Activated B cell treated with CpG ODN at 0.5 μM for 24 hours (primary cell): ENCODE data around the gene FITM2. TPM values are rescaled to one million over a fixed set of nuclear protein-coding genes. Genes with fewer than 3 reads are reported as not detected.

ENCODE experiments used
- ATAC-seq: fragments of 200-7000 bp; cut with Tn5 transposase; one replicate; pipeline ENCODE4 v1.10.0; 2021; ENCODE audit warnings: low read depth, mild to moderate bottlenecking, moderate library complexity
- CTCF ChIA-PET: fragments of 350-600 bp; sonication (Branson Sonifier 250); formaldehyde crosslinking; loops from one replicate; lab custom pipeline; 2021; ENCODE audit warnings: antibody characterized with exemption; lab: Charles Lee
- POLR2A ChIA-PET: fragments of 350-600 bp; sonication (Branson Sonifier 250); formaldehyde crosslinking; loops from one replicate; lab custom pipeline; 2021; ENCODE audit warnings: antibody characterized with exemption; lab: Charles Lee
- DNase-seq: peaks from one replicate; pipeline ENCODE4 v3.0.0; 2022
- H3K27ac Mint-ChIP-seq: one replicate; pipeline ENCODE4 v1.8.0; 2020; ENCODE audit warnings: mixed read lengths
- H3K27me3 Mint-ChIP-seq: one replicate; pipeline ENCODE4 v1.8.0; 2021; ENCODE audit warnings: mixed read lengths
- H3K36me3 Mint-ChIP-seq: one replicate; pipeline ENCODE4 v1.8.0; 2021; ENCODE audit warnings: low read depth, mixed read lengths
- H3K4me1 Mint-ChIP-seq: one replicate; pipeline ENCODE4 v1.8.0; 2021; ENCODE audit warnings: mixed read lengths
- H3K4me3 Mint-ChIP-seq: one replicate; pipeline ENCODE4 v1.8.0; 2020; ENCODE audit warnings: mild to moderate bottlenecking, mixed read lengths
- H3K9me3 Mint-ChIP-seq: one replicate; pipeline ENCODE4 v1.8.0; 2020; ENCODE audit warnings: mixed read lengths
- CTCF ChIP-seq: fragments of 200-600 bp; IDR thresholded peaks from one replicate; pipeline ENCODE4 v1.8.0; 2022; ENCODE audit warnings: antibody characterized with exemption, mild to moderate bottlenecking
- intact Hi-C: fragments of 100-400 bp; cut with micrococcal nuclease; formaldehyde crosslinking; loops from one replicate; pipeline ENCODE4 v1.15.1; 2024
- total RNA-seq: library from RNA; stranded (reverse); gene quantifications from 2 replicates; pipeline ENCODE4 v1.2.3, GENCODE V29; 2022

The FITM2 gene
- total RNA-seq, 1 donor from 2014 or later: 3.3 TPM

GRCh38 chr20:44255942-44256341 lies 55.1 kb downstream of the FITM2 start:
- CTCF ChIA-PET: no interaction called here
- H3K4me1 Mint-ChIP-seq: no peaks in the 10 kb centered on the region
- H3K27me3 Mint-ChIP-seq: peaks cover 2% of the 10 kb centered on the region
- TF ChIP-seq CTCF: no peak
- POLR2A ChIA-PET: no interaction called here
- H3K4me3 Mint-ChIP-seq: no peak overlapping the region
- H3K36me3 Mint-ChIP-seq: no peaks in the 10 kb centered on the region
- ATAC-seq (no peak), DNase-seq (no peak)
- intact Hi-C loops: no loop called here
- H3K9me3 Mint-ChIP-seq: no peaks in the 10 kb centered on the region
- no peak overlapping the region for H3K27ac Mint-ChIP-seq

- ATAC-seq (no peak), DNase-seq (no peak)
- POLR2A ChIA-PET: no interaction called here
- no peak for TF ChIP-seq CTCF
- Mint-ChIP-seq H3K27ac (no peak overlapping the region), H3K4me1 (no peaks in the 10 kb centered on the region), H3K4me3 (no peak overlapping the region), H3K36me3 (no peaks in the 10 kb centered on the region), H3K9me3 (no peaks in the 10 kb centered on the region), H3K27me3 (peaks cover 8% of the 10 kb centered on the region)
- intact Hi-C loops: no loop called here
- CTCF ChIA-PET: interaction anchor here (0.5 kb wide), 1 partner anchor 12 kb away, joined by 3 read pairs; no protein-coding TSS in a partner anchor
Observed at GRCh38 chr20:44254073-44254472, 56.9 kb downstream of the FITM2 start.

GRCh38 chr20:44253528-44253927 lies 57.5 kb downstream of the FITM2 start:
- POLR2A ChIA-PET: no interaction called here
- no peak for TF ChIP-seq CTCF

More at GRCh38 chr20:44253528-44253927, 57.5 kb downstream of the FITM2 start:
- no peak for ATAC-seq
- Mint-ChIP-seq H3K27me3 (peaks cover 13% of the 10 kb centered on the region), H3K27ac (no peak overlapping the region), H3K36me3 (no peaks in the 10 kb centered on the region), H3K4me3 (no peak overlapping the region), H3K9me3 (no peaks in the 10 kb centered on the region), H3K4me1 (no peaks in the 10 kb centered on the region)
- intact Hi-C loops: no loop called here
- DNase-seq: no peak
- CTCF ChIA-PET: interaction anchor here (0.5 kb wide), 1 partner anchor 13 kb away, joined by 3 read pairs; no protein-coding TSS in a partner anchor

Other genes starting within 250 kb of the FITM2 start
- not detected in 2 replicates for gene JPH2, start 124.0 kb downstream of the FITM2 start, total RNA-seq
- 47.3 and 48.9 TPM in 2 replicates for gene OSER1, start 100.4 kb downstream of the FITM2 start, total RNA-seq
- gene GDAP1L1, start 63.9 kb downstream of the FITM2 start, total RNA-seq: not detected in 2 replicates
- not detected in 2 replicates for gene R3HDML, start 25.8 kb upstream of the FITM2 start, total RNA-seq
- not detected in 2 replicates for gene HNF4A, start 44.5 kb upstream of the FITM2 start, total RNA-seq
- gene TTPAL, start 164.7 kb upstream of the FITM2 start, total RNA-seq: 27.5 and 27.7 TPM in 2 replicates
- gene SERINC3, start 210.9 kb upstream of the FITM2 start, total RNA-seq: 38.1 and 41.4 TPM in 2 replicates